Measurements from ENCODE around the gene OASL. TPM values are rescaled to one million over a fixed set of nuclear protein-coding genes. Genes with fewer than 3 reads are reported as not detected.
"Not testable (repeated sequence)": the region's sequence is repeated elsewhere in the genome, so short reads cannot be mapped to it uniquely, and the experiment has no call there.

The OASL gene
- 0.94 and 4.0 TPM in 2 replicates for total RNA-seq

- peak; percentile 71 for DNase-seq (ENCODE audit: low read depth)
These were observed at the start of gene OASL for GRCh38 chr12:121038861-121039668. Gene OASL (minus strand): TSS chr12:121039246. CDS start chr12:121038971, 275 bp downstream.

- DNase-seq (ENCODE audit: low read depth), result no peak
These were observed 49.1 kb upstream of the OASL start for GRCh38 chr12:121088195-121088585.

- no peak for DNase-seq (ENCODE audit: low read depth)
These were observed 48.6 kb upstream of the OASL start for GRCh38 chr12:121087467-121088194.

- DNase-seq (ENCODE audit: low read depth), result no peak
These were observed 47.8 kb upstream of the OASL start for GRCh38 chr12:121086781-121087295.

DNA sequence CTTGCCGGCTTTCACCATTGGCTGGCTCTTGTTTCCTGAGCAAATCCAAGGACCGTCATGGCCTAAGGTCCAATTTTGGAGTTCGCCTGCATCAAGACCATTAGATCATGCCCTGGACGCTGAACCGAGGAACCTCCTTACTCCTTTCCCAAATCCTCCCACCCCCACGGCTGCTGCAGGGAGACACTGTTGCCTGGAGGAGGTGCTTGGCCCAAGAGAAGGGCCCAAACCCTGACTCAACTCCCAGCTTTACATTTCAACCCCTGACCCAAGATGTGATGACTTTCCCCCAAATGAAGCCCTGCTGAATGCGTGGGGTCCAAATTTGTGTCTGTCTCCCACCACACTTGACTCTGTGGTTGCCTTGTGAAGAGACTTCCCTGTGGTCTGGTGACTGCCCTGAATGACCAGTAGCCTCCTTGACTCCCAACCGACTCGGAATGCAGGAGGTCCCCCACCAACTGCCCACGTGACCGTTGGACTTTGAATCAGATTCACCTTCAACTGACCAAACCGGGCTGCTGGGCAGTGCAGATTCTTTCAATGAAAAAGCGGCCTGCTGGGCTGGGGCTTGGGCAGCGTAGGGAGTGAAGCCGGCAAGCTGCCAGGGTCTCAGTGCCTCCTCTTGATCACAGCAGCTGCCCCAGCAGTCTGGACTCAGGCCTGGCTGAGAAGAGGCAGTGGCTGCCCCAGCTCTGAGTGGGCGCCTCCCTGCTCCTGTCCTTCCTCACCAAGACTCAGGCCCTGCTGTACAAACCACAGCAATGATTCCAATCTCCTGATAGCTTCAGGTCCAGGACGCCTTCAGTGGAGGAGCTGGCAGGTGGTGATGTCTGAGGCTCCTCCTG is 46.7 kb upstream of the OASL start:
- DNase-seq (ENCODE audit: low read depth), result no peak

- DNase-seq (ENCODE audit: low read depth), result no peak
These were observed 46.0 kb upstream of the OASL start for GRCh38 chr12:121085069-121085468.

- no peak for DNase-seq (ENCODE audit: low read depth)
These were observed 45.2 kb upstream of the OASL start for GRCh38 chr12:121084229-121084628.

DNA sequence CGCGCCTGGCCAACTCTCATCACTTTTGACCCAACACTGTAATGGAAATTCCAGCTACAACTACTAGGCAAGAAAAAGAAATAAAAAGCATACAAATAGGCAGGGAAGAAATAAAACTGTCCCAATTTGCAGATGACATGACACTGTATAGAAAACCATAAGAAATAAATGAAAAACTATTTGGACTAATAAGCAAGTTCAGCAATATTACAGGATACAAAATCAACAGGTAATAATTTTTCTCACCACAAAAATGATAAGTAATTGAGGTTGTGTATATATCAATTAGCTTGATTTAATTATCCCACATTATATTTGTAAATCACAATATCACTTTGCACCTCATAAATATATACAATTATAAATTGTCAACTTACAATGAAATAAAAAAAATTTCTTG is 41.9 kb upstream of the OASL start:
- no peak for DNase-seq (ENCODE audit: low read depth)

DNA sequence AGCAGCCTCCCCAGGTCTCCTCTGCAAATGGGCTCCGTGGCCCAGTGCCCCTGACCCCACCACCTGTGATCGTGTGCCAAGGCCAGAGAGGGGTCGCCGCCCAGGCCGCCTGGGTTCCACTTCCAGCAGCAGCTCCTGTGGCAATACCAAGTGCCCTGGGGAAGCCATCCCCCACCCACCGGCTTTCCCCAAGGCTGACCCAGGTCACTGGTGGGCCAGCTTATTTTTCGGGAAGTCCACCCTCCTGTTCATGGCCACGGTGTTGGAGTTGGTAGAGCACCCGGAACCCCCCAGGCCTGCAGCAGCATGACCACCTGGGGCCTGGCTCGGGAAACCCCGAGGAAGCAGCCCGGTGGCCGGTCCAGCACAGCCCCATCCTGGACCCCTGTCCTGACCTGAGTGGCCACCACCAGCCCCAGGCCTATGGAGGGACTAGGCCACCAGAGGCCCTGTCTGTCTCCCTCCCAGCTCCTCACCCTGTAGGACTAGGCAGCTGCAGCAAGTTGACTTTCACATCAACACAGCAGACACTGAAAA is 40.8 kb upstream of the OASL start:
- DNase-seq (ENCODE audit: low read depth), result no peak

- DNase-seq (ENCODE audit: low read depth), result not testable (repeated sequence)
These were observed 38.4 kb upstream of the OASL start for GRCh38 chr12:121077440-121077839.

GRCh38 chr12:121075911-121076310 is 36.9 kb upstream of the OASL start:
- DNase-seq (ENCODE audit: low read depth), result not testable (repeated sequence)

DNA sequence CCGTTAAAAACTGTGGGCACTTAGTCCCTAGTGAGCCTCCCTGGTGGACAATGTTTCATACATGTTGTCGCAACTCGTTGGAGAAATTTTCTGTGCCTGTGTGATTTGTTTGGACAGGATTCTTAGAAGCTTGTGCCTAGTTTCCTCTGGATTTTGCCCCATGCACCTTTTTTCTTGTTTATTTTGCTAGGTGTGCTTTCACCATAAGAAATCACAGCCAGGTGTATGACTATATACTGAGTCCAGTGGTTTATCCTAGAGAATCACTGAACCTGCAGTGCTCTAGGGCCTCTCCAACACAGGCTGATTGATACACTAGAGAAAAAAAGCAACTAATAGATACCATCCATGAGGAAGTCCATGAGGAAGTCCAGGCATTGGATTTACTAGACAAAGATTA is 33.1 kb upstream of the OASL start:
- DNase-seq (ENCODE audit: low read depth), result no peak

DNA sequence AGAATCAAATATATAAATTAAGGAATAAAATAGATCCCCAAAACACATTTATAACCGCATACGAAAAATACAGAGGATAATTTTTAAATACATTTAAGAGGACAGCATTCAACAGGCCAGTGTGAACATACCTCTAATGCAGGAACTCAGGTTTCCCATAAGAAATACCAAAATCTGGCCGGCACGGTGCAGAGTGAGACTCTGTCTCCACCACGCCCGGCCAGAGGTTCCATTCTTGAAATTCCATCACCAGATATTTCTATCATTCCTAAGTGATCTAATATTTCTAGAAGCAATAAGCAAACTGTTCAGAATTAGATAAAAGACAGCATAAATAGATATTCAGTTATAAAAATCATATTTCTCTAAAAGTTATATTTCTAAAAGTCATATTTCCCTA is 30.2 kb upstream of the OASL start:
- no peak for DNase-seq (ENCODE audit: low read depth)

DNA sequence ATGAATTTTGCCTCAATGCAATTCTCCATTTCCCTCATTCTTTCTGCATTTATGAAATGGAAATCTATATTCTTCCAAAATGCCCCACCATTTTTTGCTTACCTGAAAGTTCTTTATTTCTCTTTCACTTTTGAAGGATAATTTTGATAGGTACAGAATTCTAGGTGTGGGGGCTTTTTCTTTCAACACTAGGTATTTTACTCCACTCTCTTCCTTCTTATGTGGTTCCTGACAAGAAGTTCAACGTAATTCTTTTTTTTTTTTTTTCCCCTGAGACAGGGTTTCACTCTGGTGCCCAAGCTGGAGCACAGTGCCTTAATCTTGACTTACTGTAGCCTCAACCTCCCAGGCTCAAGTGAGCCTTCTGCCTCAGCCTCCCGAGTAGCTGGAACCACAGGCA is 26.3 kb upstream of the OASL start:
- no peak for DNase-seq (ENCODE audit: low read depth)

GRCh38 chr12:121064586-121064985 is 25.5 kb upstream of the OASL start:
- not testable (repeated sequence) for DNase-seq (ENCODE audit: low read depth)

DNA sequence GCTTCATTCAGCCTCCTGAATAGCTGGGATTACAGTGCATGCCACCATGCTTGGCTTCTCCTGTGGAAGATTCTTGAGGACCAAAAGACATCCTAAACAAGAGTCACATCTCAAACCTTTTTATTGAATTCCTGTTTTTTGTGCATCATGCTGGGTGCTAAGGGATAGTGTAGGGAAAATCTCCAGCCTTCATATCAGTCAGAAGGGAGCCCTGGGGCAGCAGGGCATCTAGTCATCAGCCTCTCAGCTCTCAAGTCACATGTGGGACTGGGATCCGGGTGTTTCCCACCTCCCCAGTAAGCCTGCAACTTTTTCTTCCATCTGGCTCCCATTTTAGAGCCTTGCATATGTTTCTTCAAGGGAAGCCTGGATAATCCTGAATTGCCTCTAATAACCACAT is 25.1 kb upstream of the OASL start:
- no peak for DNase-seq (ENCODE audit: low read depth)

DNA sequence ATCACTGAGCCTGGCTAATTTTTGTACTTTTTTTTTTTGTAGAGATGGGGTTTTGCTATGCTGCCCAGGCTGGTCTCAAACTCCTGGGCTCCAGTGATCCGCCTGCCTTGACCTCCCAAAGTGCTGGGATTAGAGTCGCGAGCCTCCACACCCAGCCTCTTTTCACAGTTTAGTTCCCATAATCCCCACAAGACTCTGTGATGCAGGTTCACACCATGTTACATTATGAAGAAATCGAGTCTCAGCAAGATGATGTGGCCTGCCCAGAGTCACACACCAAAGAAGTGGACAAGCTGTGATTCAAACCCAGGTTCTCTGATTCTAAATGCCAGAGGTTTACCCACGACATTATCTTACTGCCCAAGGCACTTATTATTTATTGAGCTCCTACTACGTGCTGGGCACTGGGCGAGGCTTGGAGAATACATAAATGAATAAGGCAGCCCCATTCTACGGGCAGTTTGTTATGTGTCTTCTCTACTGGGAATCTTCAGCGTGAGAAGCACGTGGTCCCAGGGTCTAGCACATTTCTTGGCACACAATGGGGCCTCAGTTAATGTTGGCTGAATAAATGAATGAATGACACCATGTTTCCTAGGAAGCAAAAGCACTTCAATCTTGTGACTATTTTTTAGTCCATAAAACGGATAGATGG is 23.5 kb upstream of the OASL start:
- DNase-seq (ENCODE audit: low read depth), result no peak

DNA sequence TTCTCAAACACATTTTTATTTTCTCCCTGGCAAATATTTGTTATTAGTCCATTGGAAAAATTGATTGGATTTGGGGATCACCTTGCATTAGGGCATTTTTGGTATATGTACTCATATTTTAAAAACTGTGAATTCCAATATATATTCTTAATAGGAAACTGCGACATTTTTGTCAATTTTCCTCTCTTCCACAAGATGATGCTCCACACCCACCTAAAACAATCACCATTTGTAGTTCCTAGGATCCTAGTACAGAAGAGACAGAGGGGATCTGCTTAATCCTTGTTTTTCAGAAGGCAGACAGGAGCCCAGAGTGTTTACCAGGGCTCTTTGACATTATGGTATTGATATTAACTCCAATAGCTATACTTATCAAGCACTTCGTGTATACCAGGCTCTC is 22.8 kb upstream of the OASL start:
- peak; percentile 14 for DNase-seq (ENCODE audit: low read depth)

GRCh38 chr12:121060149-121061001 is 21.3 kb upstream of the OASL start:
- peak; percentile 55 for DNase-seq (ENCODE audit: low read depth)

All from renal cortical epithelial cell (primary cell).